D721Med (cell line): ENCODE results near the gene ETV2.
"Not testable (repeated sequence)": the region's sequence is repeated elsewhere in the genome, so short reads cannot be mapped to it uniquely, and the experiment has no call there.

Source experiments
- DNase-seq: peaks from one replicate; pipeline ENCODE4 v3.0.0; 2011; ENCODE audit warnings: low spot score; ENCODE audit not compliant: insufficient read length
- FAIRE-seq: peaks from 2 replicates; lab custom pipeline; 2011; peaks lifted over from hg19 to GRCh38; lab: Jason Lieb, UNC
- TF ChIP-seq, protein P1 (sequence below): IDR thresholded peaks from 2 replicates; pipeline ENCODE4 v1.5.1; 2012; ENCODE audit warnings: mild to moderate bottlenecking, control low read depth; ENCODE audit not compliant: insufficient read depth; ENCODE audit errors: missing control alignments

The ETV2 gene

DNA sequence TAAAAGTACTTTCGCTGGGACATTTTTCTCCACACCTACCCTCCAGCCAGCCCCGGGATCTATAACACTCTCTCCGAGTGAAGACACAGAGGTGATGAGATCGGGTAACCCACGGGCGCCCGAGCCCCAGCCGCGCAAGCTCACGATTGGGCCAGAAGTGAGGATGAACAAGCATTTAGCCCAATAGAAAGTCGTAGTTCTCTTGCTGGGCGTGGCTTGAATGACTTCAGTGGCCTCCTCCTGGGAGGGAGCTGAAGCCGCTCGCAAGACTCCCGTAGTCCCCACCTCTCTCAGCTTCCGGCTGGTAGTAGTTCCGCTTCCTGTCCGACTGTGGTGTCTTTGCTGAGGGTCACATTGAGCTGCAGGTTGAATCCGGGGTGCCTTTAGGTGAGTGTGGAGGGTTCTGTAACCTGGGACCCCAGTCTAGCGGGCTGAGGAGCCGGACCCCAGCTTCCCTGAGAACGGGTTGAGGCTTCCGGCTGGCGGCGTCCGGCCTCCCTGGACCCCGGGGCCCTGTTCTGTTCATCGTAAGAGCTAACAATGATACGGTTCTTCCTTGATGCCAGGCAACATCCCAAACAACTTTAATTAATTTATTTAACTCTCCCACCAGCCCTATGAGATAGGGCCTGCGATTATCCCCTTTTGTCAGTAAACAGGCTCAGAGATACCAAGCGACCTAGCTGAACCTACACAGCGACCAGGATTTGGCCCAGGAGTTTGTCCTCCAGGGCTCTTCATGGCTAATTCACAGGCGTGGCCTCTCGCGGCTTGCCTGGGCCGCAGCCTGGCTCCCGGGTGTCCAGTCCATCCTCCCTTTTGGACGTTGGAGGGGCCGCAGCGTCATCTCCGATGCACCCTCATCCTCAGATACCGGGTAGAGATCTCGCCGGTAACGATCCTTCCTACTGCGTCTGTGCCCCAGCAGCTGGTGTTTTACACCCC, 6.7 kb downstream of the ETV2 start, which contains the start of gene COX6B1:
Gene COX6B1, plus strand, starts transcription at position 307 of the 945 bp plus-strand sequence. CDS start 2,921 bp downstream, outside the sequence.
- FAIRE-seq = peak; percentile 11
- TF ChIP-seq, protein P1, sequence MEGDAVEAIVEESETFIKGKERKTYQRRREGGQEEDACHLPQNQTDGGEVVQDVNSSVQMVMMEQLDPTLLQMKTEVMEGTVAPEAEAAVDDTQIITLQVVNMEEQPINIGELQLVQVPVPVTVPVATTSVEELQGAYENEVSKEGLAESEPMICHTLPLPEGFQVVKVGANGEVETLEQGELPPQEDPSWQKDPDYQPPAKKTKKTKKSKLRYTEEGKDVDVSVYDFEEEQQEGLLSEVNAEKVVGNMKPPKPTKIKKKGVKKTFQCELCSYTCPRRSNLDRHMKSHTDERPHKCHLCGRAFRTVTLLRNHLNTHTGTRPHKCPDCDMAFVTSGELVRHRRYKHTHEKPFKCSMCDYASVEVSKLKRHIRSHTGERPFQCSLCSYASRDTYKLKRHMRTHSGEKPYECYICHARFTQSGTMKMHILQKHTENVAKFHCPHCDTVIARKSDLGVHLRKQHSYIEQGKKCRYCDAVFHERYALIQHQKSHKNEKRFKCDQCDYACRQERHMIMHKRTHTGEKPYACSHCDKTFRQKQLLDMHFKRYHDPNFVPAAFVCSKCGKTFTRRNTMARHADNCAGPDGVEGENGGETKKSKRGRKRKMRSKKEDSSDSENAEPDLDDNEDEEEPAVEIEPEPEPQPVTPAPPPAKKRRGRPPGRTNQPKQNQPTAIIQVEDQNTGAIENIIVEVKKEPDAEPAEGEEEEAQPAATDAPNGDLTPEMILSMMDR = no peak
- peak; percentile 98 for DNase-seq

DNA sequence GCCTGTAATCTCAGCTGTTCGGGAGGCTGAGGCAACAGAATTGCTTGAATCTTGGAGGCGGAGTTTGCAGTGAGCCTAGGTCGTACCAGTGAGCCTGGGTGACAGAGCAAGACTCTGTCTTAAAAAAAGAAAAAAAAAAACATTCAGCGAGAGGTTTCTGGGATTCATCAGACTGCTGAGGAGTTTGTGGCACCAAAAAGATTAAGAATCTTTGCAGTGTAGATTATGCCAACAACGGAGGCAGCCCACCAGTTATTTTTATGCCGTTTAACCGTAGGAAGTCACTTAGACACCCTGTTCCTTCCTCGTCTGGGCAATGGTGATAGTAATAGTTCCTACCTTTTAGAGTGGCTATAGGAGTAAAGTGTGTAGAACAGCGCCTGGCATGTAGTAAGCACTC, 9.0 kb downstream of the ETV2 start:
- FAIRE-seq = no peak
- no peak for DNase-seq
- TF ChIP-seq, protein P1 = no peak

DNA sequence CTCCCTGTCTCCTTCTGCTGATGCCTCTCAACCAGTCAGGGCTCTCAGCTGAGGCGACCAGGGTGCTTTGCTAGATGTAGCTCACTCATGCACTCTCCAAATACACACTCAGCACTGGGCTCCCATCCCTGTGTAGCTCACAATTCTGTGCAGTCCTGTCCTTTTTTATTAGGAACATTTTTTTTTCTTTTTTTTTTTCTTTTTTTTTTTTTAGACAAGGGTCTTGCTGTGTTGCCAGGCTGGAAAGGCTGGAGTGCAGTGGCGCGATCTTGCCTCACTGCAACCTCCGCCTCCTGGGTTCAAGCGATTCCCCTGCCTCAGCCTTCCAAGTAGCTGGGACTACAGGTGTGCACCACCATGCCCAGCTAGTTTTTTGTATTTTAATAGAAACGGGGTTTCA, 13.3 kb downstream of the ETV2 start:
- DNase-seq, FAIRE-seq: not testable (repeated sequence)

DNA sequence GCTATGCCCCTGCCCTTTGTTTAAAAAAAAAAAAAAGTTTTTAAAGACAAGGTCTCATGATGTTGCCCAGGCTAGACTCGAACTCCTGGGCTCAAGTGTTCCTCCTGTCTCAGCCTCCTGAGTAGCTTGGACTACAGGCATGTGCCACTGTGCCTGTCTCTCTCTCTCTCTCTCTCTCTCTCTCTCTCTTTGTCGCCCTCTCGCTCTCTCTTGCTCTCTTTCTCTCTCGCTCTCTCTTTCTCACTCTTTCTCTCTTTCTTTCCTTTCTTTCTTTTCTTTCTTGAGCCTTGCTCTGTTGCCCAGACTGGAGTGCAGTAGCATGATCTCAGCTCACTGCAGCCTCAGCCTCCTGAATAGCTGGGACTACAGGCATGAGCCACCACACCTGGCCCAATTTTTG, 14.1 kb downstream of the ETV2 start:
- FAIRE-seq = no peak
- TF ChIP-seq, protein P1 = no peak
- DNase-seq = no peak

DNA sequence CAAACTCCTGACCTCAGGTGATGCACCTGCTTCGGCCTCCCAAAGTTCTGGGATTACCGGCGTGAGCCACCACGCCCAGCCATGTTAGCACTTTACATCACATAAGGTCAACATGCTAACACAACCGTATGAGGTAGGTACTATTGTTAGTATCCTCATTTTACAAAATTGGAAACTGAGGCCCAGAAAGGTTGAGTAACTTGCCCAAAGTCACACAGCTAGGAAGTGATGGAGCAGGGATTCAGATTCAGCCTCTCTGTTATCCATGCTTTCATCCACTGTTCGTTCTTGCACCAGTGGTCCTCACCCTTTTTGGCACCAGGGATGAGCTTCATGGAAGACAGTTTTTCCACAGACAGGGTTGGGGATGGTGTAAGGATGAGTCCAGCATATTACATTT, 15.2 kb downstream of the ETV2 start:
- TF ChIP-seq, protein P1 = no peak
- FAIRE-seq = no peak
- DNase-seq = no peak

DNA sequence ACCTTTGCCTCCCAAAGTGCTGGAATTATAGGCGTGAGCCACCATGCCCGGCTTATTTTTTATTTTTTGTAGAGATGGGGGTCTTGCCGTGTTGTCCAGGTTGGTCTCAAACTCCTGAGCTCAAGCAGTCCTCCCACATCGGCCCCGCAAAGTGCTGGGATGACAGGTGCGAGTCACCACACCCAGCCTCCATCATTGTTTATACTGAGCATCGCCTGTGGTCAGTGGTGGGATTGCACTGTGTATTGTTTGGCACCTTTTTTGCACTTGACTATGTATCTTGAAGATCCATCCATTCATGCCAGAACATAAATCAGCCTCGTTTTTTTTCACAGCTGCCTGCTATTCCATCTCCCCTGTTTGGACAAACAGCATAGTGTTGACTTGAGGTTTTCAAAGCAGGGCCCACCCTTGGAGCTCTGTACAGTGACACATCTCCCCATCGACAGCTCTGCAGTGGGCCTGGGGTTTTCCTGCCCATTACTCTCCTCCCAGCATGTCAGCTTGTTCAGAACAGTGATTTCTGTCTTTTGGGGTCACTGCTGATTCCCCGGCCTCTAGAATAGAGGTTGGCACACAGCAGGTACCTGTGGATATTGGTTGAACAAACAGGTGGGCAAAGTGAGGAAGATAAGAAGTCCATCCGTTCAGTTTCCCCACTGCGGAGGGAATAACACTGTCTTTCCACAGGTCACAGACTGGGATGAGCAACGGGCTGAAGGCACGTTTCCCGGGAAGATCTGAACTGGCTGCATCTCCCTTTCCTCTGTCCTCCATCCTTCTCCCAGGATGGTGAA, 16.6 kb downstream of the ETV2 start:
- DNase-seq = no peak
- TF ChIP-seq, protein P1 = no peak
- no peak for FAIRE-seq

DNA sequence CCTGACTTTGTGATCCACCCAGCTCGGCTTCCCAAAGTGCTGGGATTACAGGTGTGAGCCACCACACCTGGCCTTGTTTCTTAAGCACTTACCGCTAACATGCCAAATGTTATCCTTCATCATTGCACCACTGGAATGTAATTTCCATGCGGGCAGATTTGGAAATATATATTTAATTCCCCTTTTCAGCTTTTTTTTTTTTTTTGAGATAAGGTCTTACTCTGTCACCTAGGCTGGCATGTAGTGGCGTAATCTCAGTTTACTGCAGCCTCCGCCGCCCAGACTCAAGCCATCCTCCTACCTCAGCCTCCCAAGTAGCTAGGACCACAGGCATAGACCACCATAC, 20.4 kb downstream of the ETV2 start:
- DNase-seq (no peak), FAIRE-seq (no peak)
- TF ChIP-seq, protein P1 = no peak
